ENCODE data around the gene DDAH1. TPM values are rescaled to one million over a fixed set of nuclear protein-coding genes. Genes with fewer than 3 reads are reported as not detected.

The DDAH1 gene
- total RNA-seq, 1 experiment from 2014 or later = 36.3 TPM

GRCh38 chr1:85453640-85454194 is 11.2 kb downstream of the DDAH1 start:
- DNase-seq = no peak
- Histone ChIP-seq H3K23ac (ENCODE audit: insufficient read length, low read depth, low read length) (no peak overlapping the region), H4K20me1 (ENCODE audit: control insufficient read depth, insufficient read depth, insufficient read length) (no peaks in the 10 kb centered on the region), H2BK15ac (ENCODE audit: low read depth, low read length) (no peak overlapping the region), H2BK120ac (ENCODE audit: low read depth, low read length, poor library complexity, severe bottlenecking) (no peak overlapping the region), H3K79me1 (ENCODE audit: insufficient read depth, low read depth, low read length, poor library complexity, severe bottlenecking) (no peaks in the 10 kb centered on the region), H3K56ac (ENCODE audit: insufficient read length, low read depth, low read length) (no peak overlapping the region), H2BK20ac (ENCODE audit: low read depth, low read length, poor library complexity, severe bottlenecking) (no peak overlapping the region), H3K27me3 (ENCODE audit: insufficient read depth, low read length) (no peaks in the 10 kb centered on the region), H3K27ac (ENCODE audit: insufficient read length, low read depth, low read length) (no peak overlapping the region), H3K79me2 (ENCODE audit: insufficient read depth, low read length) (no peaks in the 10 kb centered on the region), H3K4ac (ENCODE audit: low read depth, low read length) (no peak overlapping the region), H3K23me2 (ENCODE audit: insufficient read length, low read depth, low read length, poor library complexity, severe bottlenecking) (no peaks in the 10 kb centered on the region), H2AK5ac (ENCODE audit: insufficient read length, low read length) (no peak overlapping the region), H4K5ac (ENCODE audit: insufficient read length, low read depth, low read length) (no peak overlapping the region), H3K18ac (ENCODE audit: insufficient read length, low read depth, low read length) (no peak overlapping the region), H3K14ac (ENCODE audit: insufficient read depth, low read length) (no peak overlapping the region), H2BK12ac (ENCODE audit: insufficient read length, low read depth, low read length) (no peak overlapping the region), H3K4me1 (ENCODE audit: insufficient read depth, low read length) (no peaks in the 10 kb centered on the region), H4K8ac (replicated peaks; ENCODE audit: insufficient read length, low read depth, low read length) (no peak overlapping the region), H3K9ac (ENCODE audit: extremely low read depth, insufficient read length, low read length) (no peak overlapping the region), H2BK5ac (ENCODE audit: insufficient read length, low read length) (no peak overlapping the region), H2AFZ (ENCODE audit: low read length) (no peak overlapping the region), H3K4me2 (ENCODE audit: insufficient read depth, insufficient read length, low read length) (no peak overlapping the region), H3T11ph (ENCODE audit: low read length) (no peak overlapping the region), H3K9me3 (ENCODE audit: control insufficient read depth, low read depth, low read length) (no peaks in the 10 kb centered on the region), H4K91ac (ENCODE audit: insufficient read length, low read depth, low read length) (no peak overlapping the region)
- Mint-ChIP-seq H3K9me3 (no peaks in the 10 kb centered on the region), H3K27me3 (ENCODE audit: low read depth) (no peaks in the 10 kb centered on the region), H3K4me3 (no peak overlapping the region), H3K27ac (no peak overlapping the region), H3K4me1 (peaks cover 0 to 4% of the 10 kb centered on the region in 2 experiments; a peak in 1 of 4 replicates), H3K36me3 (ENCODE audit: insufficient read depth in 1 of 3, low read depth in 3 of 3) (no peaks in the 10 kb centered on the region; a peak in 1 of 7 replicates)
- WGBS (ENCODE audit: extremely low coverage, insufficient read length, low lambda C conversion rate) = no CpG with 5 or more reads among the region's 2 CpGs
- TF ChIP-seq, protein P1, sequence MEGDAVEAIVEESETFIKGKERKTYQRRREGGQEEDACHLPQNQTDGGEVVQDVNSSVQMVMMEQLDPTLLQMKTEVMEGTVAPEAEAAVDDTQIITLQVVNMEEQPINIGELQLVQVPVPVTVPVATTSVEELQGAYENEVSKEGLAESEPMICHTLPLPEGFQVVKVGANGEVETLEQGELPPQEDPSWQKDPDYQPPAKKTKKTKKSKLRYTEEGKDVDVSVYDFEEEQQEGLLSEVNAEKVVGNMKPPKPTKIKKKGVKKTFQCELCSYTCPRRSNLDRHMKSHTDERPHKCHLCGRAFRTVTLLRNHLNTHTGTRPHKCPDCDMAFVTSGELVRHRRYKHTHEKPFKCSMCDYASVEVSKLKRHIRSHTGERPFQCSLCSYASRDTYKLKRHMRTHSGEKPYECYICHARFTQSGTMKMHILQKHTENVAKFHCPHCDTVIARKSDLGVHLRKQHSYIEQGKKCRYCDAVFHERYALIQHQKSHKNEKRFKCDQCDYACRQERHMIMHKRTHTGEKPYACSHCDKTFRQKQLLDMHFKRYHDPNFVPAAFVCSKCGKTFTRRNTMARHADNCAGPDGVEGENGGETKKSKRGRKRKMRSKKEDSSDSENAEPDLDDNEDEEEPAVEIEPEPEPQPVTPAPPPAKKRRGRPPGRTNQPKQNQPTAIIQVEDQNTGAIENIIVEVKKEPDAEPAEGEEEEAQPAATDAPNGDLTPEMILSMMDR (conservative IDR thresholded peaks at IDR 0.05) = no peak

All from H9 (cell line).